Parathyroid adenoma (tissue), 2 donors: Measurements from ENCODE around the gene ABCC3.

Source experiments
- H2AFZ ChIP-seq: fragments of 300-600 bp; sonication (generic); one replicate; pipeline ENCODE4 v1.7.0; 2017; ENCODE audit warnings: antibody characterized with exemption, mild to moderate bottlenecking
- H3K27ac ChIP-seq: fragments of 300-600 bp; sonication (generic); one replicate; pipeline ENCODE4 v1.7.0; 2017
- H3K27me3 ChIP-seq: fragments of 300-600 bp; sonication (generic); one replicate; pipeline ENCODE4 v1.7.0; 2017; ENCODE audit warnings: low read length; ENCODE audit not compliant: control insufficient read depth, insufficient read depth
- H3K36me3 ChIP-seq: fragments of 300-600 bp; sonication (generic); one replicate; pipeline ENCODE4 v1.7.0; 2017; ENCODE audit warnings: low read length; ENCODE audit not compliant: control insufficient read depth, insufficient read depth
- H3K4me1 ChIP-seq: fragments of 300-600 bp; sonication (generic); one replicate; pipeline ENCODE4 v1.7.0; 2017; ENCODE audit warnings: control low read depth
- H3K4me2 ChIP-seq: fragments of 300-600 bp; sonication (generic); one replicate; pipeline ENCODE4 v1.7.0; 2017; ENCODE audit warnings: low read length
- H3K4me3 ChIP-seq: fragments of 300-600 bp; sonication (generic); one replicate; pipeline ENCODE4 v1.7.0; 2017; ENCODE audit warnings: low read depth, low read length
- H3K79me2 ChIP-seq: fragments of 300-600 bp; sonication (generic); one replicate; pipeline ENCODE4 v1.7.0; 2017; ENCODE audit warnings: control low read depth
- H3K9ac ChIP-seq: fragments of 300-600 bp; sonication (generic); one replicate; pipeline ENCODE4 v1.7.0; 2017; ENCODE audit warnings: mild to moderate bottlenecking
- H3K9me3 ChIP-seq: fragments of 300-600 bp; sonication (generic); one replicate; pipeline ENCODE4 v1.7.0; 2017; ENCODE audit warnings: low read length; ENCODE audit not compliant: control insufficient read depth
- TF ChIP-seq, protein P1 (sequence below): fragments of 300-600 bp; sonication (generic); IDR thresholded peaks from one replicate; pipeline ENCODE4 v1.7.0; 2017; ENCODE audit warnings: antibody characterized with exemption, mild to moderate bottlenecking
- donor health status: primary hyperparathyroidism.

Gene ABCC3

DNA sequence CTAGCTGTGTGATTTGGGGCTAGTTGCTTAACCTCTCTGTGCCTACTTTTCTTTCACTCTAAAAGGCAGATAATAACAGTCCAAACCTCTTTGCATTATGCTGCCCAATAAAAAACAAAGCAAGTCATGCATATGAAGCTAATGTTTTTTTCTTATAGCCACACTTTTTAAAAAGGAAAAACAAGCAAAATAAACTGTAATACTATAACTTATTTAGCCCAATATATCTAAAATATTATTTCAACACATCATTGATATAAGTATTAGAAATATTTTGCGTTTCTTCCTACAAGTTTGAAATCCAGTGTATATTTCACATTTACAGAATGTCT, 50.6 kb downstream of the ABCC3 start:
- Histone ChIP-seq H3K27ac (peak overlapping the region; percentile 42), H3K4me3 (no peak overlapping the region), H3K27me3 (no peaks in the 10 kb centered on the region), H2AFZ (no peak overlapping the region), H3K36me3 (no peaks in the 10 kb centered on the region), H3K9ac (no peak overlapping the region), H3K4me1 (peaks cover 12% of the 10 kb centered on the region), H3K4me2 (no peak overlapping the region), H3K79me2 (no peaks in the 10 kb centered on the region), H3K9me3 (no peaks in the 10 kb centered on the region)
- TF ChIP-seq, protein P1, sequence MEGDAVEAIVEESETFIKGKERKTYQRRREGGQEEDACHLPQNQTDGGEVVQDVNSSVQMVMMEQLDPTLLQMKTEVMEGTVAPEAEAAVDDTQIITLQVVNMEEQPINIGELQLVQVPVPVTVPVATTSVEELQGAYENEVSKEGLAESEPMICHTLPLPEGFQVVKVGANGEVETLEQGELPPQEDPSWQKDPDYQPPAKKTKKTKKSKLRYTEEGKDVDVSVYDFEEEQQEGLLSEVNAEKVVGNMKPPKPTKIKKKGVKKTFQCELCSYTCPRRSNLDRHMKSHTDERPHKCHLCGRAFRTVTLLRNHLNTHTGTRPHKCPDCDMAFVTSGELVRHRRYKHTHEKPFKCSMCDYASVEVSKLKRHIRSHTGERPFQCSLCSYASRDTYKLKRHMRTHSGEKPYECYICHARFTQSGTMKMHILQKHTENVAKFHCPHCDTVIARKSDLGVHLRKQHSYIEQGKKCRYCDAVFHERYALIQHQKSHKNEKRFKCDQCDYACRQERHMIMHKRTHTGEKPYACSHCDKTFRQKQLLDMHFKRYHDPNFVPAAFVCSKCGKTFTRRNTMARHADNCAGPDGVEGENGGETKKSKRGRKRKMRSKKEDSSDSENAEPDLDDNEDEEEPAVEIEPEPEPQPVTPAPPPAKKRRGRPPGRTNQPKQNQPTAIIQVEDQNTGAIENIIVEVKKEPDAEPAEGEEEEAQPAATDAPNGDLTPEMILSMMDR = no peak

DNA sequence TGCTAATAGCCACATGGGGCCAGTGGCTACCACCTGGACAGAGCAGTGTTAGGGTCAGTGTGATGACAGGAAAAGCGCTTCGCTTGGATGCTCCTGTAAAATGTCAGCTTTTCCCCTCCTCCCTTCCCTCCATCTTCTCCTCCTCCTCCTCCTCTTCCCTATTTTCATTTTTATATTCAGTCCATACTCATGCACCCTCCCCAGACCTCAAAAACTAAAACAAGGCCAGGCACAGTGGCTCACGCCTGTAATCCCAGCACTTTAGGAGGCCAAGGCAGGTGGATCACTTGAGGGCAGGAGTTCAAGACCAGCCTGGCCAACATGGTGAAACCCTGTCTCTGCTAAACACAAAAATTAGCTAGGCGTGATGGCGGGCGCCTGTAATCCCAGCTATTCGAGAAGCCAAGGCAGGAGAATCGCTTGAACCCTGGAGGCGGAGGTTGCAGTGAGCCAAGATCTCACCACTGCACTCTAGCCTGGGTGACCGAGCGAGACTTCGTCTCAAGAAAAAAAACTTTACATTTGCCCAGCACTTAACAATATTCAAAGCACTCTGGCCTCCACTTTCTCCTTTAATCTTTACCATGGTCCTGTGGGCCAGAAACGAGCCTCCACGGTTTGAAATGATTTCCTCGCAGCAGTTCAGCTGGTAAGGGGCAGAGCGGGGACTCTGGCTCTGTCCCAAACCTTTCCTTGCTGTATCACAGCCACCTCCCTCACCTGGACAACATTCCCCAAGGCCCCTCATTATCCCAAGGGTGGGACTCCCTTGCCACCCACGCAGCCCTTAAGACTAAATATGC, 51.2 kb downstream of the ABCC3 start:
- Histone ChIP-seq H3K79me2 (no peaks in the 10 kb centered on the region), H3K9ac (no peak overlapping the region), H3K36me3 (no peaks in the 10 kb centered on the region), H3K27ac (no peak overlapping the region), H3K4me2 (no peak overlapping the region), H3K4me3 (no peak overlapping the region), H2AFZ (no peak overlapping the region), H3K27me3 (no peaks in the 10 kb centered on the region), H3K9me3 (no peaks in the 10 kb centered on the region), H3K4me1 (peaks cover 15% of the 10 kb centered on the region)
- TF ChIP-seq, protein P1 = no peak

DNA sequence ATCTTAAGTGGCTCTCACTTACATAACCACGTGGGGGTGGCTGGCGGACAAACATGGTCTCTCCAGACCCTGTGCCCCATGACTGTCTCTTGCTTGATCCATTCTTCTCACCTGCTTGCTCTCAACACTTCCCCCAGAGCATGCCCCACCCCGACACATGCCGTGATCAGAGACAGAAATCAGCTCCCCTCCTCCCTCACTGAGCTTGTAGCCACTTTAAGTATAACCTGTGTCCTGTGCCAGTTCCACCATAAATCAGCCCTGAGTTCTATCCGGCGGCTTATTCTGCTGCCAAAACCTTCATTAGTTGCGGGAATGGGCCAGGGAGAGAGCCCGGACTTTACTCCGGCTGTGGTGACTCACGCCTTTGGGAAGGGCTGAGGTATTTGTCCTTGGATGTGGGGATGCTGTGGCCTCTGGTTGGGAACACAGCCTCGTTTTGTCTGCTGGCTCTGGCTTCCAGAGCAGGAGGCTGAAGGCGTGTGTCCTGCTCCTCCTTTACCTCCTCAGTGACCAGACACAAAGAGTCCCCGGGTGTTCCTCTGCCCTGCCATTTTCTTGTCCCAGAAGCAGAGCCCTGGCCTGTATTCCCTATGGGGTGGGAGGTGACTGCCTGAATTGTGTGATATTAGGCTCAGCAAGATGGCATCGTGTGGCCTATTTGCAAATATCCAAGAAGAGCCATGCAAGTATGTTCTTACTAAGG, 52.0 kb downstream of the ABCC3 start:
- TF ChIP-seq, protein P1 = no peak
- no peak overlapping the region for H3K9ac ChIP-seq

DNA sequence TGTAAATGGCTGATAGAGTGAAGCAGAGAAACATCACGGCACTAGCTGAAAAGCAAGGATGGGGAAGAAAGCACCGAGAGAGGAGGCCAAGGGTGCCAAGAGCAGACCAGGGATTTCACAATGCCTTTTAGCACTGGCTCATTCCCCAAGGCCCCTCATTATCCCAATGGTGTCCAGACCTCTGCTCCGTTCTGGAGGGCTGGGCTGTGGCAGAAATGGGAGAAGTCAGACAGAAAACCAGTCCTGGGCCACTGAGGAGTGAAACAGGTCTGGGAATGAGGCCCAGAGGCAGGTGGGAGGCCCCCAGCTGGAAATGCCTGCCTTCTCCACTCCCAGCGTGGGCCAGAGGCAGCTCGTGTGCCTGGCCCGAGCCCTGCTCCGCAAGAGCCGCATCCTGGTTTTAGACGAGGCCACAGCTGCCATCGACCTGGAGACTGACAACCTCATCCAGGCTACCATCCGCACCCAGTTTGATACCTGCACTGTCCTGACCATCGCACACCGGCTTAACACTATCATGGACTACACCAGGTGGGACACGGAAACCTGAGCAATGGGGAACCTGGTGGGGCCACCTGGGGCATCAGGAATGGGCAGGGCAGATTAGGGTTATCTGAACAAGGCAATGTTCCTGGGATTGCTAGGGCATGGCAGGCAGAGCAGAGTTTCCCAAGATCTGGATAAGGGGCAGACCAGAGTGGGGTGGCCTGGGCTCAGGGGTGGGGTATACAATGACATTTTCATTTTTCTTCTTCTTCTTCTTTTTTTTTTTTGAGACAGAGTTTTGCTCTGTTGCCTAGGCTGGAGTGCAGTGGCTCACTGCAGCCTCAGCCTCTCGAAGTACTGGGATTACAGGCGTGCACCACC, 52.8 kb downstream of the ABCC3 start:
- Histone ChIP-seq H3K4me1 (peaks cover 29% of the 10 kb centered on the region), H3K79me2 (no peaks in the 10 kb centered on the region), H3K4me2 (no peak overlapping the region), H3K27me3 (no peaks in the 10 kb centered on the region), H3K9me3 (no peaks in the 10 kb centered on the region), H3K27ac (no peak overlapping the region), H3K4me3 (no peak overlapping the region), H3K36me3 (no peaks in the 10 kb centered on the region), H2AFZ (no peak overlapping the region), H3K9ac (no peak overlapping the region)
- TF ChIP-seq, protein P1 = no peak

More for the DNA sequence above, 52.0 kb downstream of the ABCC3 start:
- Histone ChIP-seq H3K4me3 (no peak overlapping the region), H3K27ac (no peak overlapping the region), H2AFZ (no peak overlapping the region), H3K27me3 (no peaks in the 10 kb centered on the region), H3K36me3 (no peaks in the 10 kb centered on the region), H3K4me1 (peaks cover 21% of the 10 kb centered on the region), H3K4me2 (no peak overlapping the region), H3K79me2 (no peaks in the 10 kb centered on the region), H3K9me3 (no peaks in the 10 kb centered on the region)
